Measurements from ENCODE around the gene VENTX.

DNA sequence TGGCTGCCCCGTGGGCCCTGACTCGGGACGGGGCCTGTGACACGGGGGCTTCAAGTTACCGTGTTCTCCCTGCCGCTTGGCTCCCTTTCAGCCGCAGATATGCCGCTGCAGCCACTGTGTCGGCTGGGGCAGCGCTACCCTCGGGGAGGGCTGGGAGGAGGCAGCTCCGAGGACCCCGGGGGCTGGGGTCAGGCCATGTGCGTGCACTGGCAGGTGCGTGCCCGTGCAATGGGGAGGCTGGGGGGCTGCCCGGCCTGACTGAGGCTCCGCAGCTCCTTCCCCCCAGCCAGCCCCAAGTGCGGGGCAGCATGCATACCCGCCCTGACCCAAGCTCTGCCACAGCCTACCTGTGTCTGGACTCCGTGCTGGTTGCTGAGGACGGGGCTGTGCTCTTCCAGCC, 48.4 kb upstream of the VENTX start:
- TF ChIP-seq EP300 (IDR thresholded peaks at IDR 0.05; ENCODE audit: borderline replicate concordance): no peak
- TF ChIP-seq CEBPB (IDR thresholded peaks at IDR 0.05): no peak
- no peak for TF ChIP-seq YY1 (IDR thresholded peaks at IDR 0.05; ENCODE audit: low read depth)
- TF ChIP-seq EGR1 (IDR thresholded peaks at IDR 0.05): no peak
- no peak for TF ChIP-seq NFIC (IDR thresholded peaks at IDR 0.05)
- no peak for TF ChIP-seq MAX (IDR thresholded peaks at IDR 0.05)
- TF ChIP-seq CREB1 (IDR thresholded peaks at IDR 0.05; ENCODE audit: low read depth): no peak
- TF ChIP-seq, protein P1, sequence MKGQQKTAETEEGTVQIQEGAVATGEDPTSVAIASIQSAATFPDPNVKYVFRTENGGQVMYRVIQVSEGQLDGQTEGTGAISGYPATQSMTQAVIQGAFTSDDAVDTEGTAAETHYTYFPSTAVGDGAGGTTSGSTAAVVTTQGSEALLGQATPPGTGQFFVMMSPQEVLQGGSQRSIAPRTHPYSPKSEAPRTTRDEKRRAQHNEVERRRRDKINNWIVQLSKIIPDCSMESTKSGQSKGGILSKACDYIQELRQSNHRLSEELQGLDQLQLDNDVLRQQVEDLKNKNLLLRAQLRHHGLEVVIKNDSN (IDR thresholded peaks at IDR 0.05): no peak
- no peak for TF ChIP-seq TAF1 (IDR thresholded peaks at IDR 0.05; ENCODE audit: low read depth)
- no peak for TF ChIP-seq FOXM1 (IDR thresholded peaks at IDR 0.05; ENCODE audit: borderline replicate concordance, low read depth)
- TF ChIP-seq, protein P2, sequence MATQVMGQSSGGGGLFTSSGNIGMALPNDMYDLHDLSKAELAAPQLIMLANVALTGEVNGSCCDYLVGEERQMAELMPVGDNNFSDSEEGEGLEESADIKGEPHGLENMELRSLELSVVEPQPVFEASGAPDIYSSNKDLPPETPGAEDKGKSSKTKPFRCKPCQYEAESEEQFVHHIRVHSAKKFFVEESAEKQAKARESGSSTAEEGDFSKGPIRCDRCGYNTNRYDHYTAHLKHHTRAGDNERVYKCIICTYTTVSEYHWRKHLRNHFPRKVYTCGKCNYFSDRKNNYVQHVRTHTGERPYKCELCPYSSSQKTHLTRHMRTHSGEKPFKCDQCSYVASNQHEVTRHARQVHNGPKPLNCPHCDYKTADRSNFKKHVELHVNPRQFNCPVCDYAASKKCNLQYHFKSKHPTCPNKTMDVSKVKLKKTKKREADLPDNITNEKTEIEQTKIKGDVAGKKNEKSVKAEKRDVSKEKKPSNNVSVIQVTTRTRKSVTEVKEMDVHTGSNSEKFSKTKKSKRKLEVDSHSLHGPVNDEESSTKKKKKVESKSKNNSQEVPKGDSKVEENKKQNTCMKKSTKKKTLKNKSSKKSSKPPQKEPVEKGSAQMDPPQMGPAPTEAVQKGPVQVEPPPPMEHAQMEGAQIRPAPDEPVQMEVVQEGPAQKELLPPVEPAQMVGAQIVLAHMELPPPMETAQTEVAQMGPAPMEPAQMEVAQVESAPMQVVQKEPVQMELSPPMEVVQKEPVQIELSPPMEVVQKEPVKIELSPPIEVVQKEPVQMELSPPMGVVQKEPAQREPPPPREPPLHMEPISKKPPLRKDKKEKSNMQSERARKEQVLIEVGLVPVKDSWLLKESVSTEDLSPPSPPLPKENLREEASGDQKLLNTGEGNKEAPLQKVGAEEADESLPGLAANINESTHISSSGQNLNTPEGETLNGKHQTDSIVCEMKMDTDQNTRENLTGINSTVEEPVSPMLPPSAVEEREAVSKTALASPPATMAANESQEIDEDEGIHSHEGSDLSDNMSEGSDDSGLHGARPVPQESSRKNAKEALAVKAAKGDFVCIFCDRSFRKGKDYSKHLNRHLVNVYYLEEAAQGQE (IDR thresholded peaks at IDR 0.05; ENCODE audit: low read depth): no peak
- TF ChIP-seq TCF12 (IDR thresholded peaks at IDR 0.05; ENCODE audit: low read depth): no peak

Measured in Ishikawa (cell line).